NCI-H187 (cell line): ENCODE data around the gene TMEM225.
"Not testable (repeated sequence)": the region's sequence is repeated elsewhere in the genome, so short reads cannot be mapped to it uniquely, and the experiment has no call there.

Experiments used
- DNase-seq, 2 experiments: peaks; one replicate each; lab custom pipeline; 2025; lab: John Stamatoyannopoulos, UW

The TMEM225 gene, protein sequence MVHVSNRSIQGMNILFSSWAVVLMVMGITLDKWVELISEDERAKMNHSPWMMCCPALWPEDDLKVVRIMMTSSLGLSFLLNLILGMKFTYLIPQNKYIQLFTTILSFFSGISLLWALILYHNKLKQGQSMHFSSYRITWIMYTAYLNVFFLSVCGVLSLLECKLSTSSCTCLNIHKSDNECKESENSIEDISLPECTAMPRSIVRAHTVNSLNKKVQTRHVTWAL

GRCh38 chr11:123885570-123885969, at the start of gene TMEM225:
Gene TMEM225, minus strand, starts transcription at chr11:123885670. Its CDS starts 245 bp downstream, at chr11:123885425.
- no peak for DNase-seq

- no peak for DNase-seq
Observed at GRCh38 chr11:123924027-123924426, 38.6 kb upstream of the TMEM225 start.

DNA sequence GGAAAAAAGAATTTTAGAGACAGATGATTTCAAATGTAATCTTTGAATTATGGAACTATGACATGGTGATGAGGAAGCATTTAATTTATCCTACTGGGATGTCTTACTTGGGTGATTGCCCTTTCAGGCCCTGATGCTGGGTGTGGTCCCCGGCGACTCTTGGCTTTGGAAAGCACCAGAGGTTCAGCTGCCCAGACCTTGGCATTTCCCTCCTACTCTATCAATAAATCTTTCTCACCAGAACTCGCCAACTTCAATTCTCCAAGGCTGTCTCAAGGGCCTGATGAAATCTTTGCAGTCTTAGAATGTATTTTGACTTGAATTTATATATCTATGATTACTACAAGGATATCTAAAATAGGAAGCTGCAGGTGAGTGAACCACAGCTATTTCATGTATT, 35.5 kb upstream of the TMEM225 start:
- DNase-seq: no peak

DNA sequence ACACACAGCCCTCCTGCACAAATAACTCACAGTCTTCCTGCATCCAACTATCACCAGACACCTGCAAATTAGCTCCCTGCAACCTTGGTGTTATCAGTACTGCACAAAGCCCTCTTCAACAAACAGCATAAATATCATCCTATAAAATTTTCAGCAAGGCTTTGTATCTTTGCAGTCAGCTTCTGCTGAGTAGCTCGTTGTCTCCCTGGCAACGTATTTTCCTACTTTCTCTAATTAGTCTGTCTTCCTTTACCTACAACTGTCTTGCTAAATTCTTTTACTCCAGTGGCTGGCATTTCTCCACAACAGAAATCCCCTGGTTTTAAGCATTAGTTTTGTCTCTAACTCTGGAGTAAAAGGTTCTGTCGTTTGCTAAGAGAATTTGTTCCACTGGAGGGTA, 20.4 kb upstream of the TMEM225 start:
- no peak for DNase-seq

GRCh38 chr11:123904932-123905331, 19.5 kb upstream of the TMEM225 start:
- no peak for DNase-seq

- DNase-seq: no peak
Observed at GRCh38 chr11:123903932-123904331, 18.5 kb upstream of the TMEM225 start.

GRCh38 chr11:123901867-123902266, 16.4 kb upstream of the TMEM225 start, which contains the start of gene OR8D4:
Gene OR8D4, plus strand, starts transcription at chr11:123902167. Its CDS starts 4,265 bp downstream, at chr11:123906432.
- no peak for DNase-seq

GRCh38 chr11:123899792-123900191, 14.3 kb upstream of the TMEM225 start:
- no peak for DNase-seq

DNA sequence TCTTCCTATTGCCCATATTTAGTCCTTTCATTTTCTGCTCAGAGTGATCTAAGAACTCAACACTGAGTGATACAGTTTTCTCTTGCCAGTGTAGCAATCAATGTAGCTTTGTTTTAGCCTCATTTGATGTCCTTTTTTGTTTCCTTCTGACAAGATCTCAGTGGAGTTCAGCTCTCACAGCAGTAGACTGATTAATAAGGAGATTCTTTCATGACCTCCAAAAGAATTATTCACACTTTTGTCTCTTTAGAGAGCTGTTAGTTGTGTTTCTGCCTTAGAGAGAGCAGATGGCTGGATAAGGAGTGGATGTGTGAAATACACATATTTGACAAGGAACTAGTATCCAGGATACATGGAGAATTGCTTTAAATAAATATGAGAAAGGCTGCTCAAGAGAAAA, 6.6 kb upstream of the TMEM225 start:
- DNase-seq: no peak

- DNase-seq: no peak
Observed at GRCh38 chr11:123880912-123881311, 4.6 kb downstream of the TMEM225 start.

DNA sequence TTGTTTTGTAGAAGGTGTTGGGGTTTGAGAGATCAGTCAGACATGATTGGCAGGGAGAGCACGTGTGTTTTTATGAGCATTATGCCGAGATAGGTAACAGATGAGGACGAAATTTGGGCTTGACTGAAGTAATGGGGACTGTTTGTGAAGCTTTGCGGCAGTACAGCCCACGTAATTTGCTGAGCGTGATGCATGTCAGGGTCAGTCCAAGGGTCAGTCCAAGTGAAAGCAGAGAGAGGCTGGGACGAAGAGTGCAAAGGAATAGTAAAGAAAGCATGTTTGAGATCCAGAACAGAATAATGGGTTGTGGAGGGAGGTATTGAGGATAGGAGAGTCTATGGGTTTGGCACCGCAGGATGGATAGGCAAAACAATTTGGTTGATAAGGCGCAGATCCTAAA, 17.7 kb downstream of the TMEM225 start:
- DNase-seq: not testable (repeated sequence)

DNA sequence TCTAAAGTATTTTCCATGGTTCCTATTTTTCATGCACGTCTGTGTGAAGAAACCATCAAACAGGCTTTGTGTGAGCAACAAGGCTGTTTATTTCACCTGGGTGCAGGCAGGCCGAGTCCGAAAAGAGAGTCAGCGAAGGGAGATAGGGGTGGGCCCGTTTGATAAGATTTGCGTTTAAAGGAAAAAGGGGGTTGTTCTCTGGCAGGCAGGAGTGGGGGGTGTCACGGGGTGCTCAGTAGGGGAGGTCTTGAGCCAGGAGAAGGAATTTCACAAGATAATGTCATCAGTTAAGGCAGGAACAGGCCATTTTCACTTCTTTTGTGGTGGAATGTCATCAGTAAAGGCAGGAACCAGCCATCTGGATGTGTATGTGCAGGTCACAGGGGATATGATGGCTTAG, 20.2 kb downstream of the TMEM225 start:
- DNase-seq: not testable (repeated sequence)

- no peak for DNase-seq
Observed at GRCh38 chr11:123859731-123860130, 25.7 kb downstream of the TMEM225 start.

DNA sequence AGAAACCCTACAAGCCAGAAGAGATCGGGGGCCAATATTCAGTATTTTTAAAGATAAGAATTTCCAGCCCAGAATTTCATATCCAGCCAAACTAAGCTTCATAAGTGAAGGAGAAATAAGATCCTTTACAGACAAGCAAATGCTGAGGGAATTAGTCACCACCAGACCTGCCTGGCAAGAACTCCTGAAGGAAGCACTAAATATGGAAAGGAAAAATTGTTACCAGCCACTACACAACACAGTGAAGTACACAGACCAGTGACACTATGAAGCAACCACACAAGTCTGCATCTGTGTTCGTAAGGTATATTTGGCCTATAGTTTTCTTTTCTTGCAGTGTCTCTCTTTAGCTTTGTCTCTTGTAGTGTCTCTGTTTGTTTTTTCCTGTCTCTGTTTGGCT, 29.0 kb downstream of the TMEM225 start:
- DNase-seq: no peak

- DNase-seq: no peak
Observed at GRCh38 chr11:123853038-123853437, 32.4 kb downstream of the TMEM225 start.

DNA sequence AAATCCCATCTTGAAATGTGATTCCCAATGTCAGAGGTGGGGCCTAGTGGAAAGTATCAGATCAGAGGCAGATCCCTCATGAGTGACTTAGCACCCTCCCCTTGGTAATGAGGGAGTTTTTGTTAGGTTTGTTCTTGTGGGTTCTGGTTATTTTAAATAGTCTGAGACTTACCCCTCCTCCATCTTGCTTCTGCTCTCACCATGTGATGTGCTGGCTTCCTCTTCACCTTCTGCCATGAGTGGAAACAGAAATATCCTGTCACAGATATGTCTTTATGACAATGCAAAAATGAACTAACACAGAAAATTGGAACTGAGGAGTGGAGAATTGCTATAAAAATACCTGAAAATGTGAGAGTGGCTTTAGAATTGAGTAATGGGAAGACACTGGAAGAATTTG, 33.1 kb downstream of the TMEM225 start:
- no peak for DNase-seq

GRCh38 chr11:123851110-123851509, 34.4 kb downstream of the TMEM225 start:
- no peak for DNase-seq

- DNase-seq: no peak
Observed at GRCh38 chr11:123841174-123841573, 44.3 kb downstream of the TMEM225 start.

DNA sequence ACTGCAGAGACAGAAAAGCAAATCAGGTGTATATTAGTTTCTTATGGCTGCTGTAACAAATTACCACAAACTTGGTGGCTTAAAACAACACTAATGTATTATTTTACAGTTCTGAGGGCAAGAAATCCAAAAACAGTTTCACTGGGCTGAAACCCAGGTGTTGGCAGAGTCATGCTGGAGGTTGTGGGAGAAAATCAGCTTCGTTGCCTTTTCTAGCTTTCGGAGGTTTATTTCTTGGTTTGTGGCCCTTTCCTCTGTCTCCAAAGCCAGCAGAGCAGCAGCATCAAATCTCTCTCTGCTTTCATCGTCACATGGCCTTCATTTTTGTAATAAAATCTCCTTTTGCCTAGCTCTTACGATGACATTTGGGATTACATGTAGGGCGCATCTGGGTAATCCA, 46.3 kb downstream of the TMEM225 start:
- no peak for DNase-seq

- no peak for DNase-seq
Observed at GRCh38 chr11:123838659-123839058, 46.8 kb downstream of the TMEM225 start.

DNA sequence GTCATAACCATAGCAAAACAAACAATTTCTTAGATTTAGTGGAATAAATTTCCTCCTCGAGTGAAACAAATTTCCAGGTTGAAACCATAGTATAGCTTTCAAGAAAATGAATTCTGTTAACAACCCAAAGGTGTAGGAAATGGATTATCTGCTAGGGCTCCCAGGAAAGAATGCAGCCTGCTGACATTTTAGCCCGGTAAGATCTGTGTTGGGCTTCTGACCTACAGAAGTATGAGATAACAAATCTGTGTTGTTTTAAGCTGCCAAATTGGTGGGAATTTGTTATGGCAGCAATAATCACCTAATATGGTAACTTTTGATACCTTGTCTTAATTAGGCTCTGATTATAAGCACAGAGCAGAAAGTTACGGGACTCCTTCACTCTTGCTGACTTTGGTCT, 47.3 kb downstream of the TMEM225 start:
- DNase-seq: no peak

DNA sequence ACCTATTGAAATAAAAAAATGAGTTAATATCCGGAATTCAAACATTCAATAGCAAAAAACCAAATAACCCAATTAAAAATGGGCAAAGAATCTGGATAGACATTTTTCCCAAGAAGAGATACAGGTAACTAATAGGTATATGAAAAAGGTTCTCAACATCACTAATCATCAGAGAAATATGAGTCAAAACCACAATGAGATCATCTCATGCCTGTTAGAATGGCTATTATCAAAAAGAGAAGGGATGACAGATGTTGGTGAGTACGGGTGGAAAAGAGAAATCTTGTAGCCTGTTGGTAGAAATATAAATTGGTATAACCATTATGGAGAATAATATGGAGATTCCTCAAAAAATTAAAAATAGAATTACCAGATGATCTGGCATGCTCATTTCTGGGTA, 52.4 kb downstream of the TMEM225 start:
- DNase-seq: no peak
